PFSK-1 (cell line): ENCODE measurements around the gene GOLGA6L7.

Experiments
- POLR2AphosphoS5 ChIP-seq: IDR thresholded peaks from 2 replicates; pipeline ENCODE4 v1.6.1; 2012; ENCODE audit warnings: low read depth, mild to moderate bottlenecking, control low read depth, low read length, moderate library complexity
- TAF1 ChIP-seq: IDR thresholded peaks from 2 replicates; pipeline ENCODE4 v1.6.1; 2012; ENCODE audit warnings: low read length, control low read depth, borderline replicate concordance; ENCODE audit not compliant: insufficient read depth

- TF ChIP-seq POLR2AphosphoS5 (no peak), TAF1 (no peak)
Measured at GRCh38 chr15:28873585-28874190, 25.2 kb upstream of the GOLGA6L7 start.
